Stimulated activated CD8-positive, alpha-beta memory T cell treated with anti-CD3 and anti-CD28 coated beads, Interleukin-12 subunit alpha, Interleukin-12 subunit beta, amount 100 ng/mL, for 1 hour (primary cell): Measurements from ENCODE around the gene THOP1.

ENCODE experiments used
- DNase-seq: peaks from one replicate; pipeline ENCODE4 v3.0.0-alpha.2; 2020; ENCODE audit warnings: low read depth

The THOP1 gene

DNA sequence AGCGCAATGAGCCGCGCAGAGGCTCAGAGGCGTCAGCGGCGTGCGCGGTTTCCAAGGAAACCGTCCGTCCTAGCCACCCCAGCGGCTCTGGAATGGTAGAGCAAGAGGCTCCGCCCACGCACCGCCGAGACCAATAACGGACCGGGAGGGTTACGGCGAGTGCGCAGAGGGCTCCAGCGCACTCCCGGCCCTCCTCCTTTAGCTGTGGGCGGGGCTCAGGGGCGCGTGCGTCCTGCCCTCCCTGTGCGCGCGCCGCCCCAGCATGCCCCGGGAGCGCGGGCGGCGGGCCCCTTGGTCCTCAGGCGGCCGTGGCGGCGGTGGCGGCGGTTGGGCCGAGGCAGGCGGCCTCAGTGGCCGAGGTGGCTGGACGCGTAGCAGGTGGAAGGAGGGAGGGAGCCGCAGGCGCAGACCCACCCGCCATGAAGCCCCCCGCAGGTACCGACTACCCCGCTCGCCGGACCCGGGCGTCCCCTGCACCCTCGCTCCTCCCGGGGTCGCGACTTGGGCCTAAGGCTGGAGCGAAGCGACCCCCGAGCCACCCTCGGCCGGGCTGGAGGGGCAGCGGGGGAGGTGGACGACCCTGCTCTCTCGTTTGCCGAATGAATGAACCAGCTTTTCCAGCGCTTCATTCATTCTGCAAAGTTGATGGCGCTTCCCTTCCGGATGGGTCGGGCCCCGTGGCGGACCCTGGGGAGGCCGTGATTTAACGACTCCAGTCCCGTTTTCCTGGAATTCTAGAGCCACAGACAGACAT lies at the start of gene THOP1:
THOP1 (plus strand) TSS at position 260 of the 754 bp plus-strand sequence; CDS start at position 420, 160 bp downstream.
- peak; percentile 99 for DNase-seq

DNA sequence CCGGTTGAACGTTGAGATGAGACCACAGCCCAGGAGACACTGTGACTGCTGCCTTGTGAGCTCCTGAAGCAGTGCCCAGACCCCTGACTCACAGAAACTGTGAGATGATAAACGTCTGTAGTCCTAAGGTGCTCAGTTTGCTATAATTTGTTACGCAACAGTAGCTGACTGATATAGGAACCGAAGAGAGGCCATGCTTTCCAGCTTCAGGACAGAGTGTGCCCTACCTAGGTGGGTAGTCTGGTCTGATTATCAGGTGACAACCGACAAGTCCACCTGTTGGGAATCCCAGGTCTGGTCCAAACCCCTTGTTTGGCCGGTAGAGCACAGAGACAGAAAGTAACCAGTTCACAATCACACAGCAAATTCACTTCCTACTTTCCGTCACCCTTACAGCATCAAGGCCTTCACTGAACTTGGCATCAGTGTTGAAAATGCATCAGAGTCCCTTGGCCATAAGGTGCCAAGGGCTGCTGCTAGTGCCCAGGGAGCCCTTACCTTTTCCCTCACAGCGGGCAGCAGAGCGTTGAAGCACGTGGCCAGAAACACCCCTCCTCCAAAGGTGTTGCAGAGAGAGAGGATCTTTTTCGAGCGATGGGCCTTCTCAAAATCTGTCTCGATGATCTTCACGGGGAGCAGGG lies 48.6 kb upstream of the THOP1 start:
- no peak for DNase-seq

DNA sequence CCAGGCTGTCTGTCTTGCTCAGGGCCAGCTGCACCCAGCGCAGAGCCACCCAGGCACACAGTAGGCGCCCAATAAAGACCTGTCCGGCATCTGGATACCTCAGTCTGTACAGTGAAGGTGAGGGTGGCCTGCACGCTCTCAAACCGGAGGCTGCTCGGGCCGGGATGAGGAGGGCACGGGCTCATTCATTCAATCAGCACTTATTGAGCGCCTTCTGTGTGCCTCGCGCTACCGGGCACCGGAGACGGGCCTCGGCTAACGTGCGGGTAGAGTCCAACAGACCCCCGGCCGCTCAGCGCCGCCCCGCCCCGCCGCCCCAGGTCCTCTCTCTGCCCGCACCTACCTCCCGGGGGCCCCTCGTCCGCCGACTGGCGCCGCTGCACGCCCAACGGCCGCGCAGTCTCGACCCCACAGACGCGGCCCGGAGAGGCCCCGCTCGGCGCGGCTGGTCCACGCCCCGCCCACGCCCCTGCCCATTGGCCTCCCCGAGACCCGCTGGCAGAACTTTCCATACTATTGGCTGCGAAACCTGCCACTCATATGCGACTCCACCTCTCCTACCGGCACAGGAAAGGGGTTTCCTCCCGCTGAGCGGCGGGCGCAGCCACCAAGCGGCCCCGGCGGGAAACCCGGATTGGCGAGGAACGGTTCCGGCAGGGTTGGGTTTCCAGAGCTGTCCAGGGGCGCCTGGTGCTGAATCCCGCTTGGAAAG lies 45.5 kb upstream of the THOP1 start, which contains the start of gene SLC39A3:
SLC39A3 (minus strand) TSS at position 416 of the 712 bp plus-strand sequence. CDS start 2,760 bp downstream, outside the sequence.
- peak; percentile 99 for DNase-seq

DNA sequence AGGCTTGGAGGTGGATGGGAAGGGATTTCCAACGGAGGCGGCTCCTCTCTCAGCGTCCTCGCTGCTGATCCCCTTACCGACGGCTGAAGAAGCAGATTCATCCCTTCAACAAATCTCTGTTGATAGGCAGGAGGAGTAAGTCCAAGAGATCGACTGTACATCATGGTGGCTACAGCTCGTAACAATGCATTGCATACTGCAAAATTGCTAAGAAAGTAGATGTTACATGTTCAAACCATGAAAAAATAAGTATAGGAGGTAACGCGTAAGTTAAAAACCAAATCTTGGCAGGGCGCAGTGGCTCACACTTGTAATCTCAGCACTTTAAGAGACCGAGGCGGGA lies 45.0 kb upstream of the THOP1 start:
- DNase-seq, result no peak

GRCh38 chr19:2743099-2743498 lies 42.2 kb upstream of the THOP1 start:
- no peak for DNase-seq

- no peak for DNase-seq
Measured at GRCh38 chr19:2744113-2744512, 41.2 kb upstream of the THOP1 start.

- no peak for DNase-seq
Measured at GRCh38 chr19:2747349-2747748, 38.0 kb upstream of the THOP1 start.

DNA sequence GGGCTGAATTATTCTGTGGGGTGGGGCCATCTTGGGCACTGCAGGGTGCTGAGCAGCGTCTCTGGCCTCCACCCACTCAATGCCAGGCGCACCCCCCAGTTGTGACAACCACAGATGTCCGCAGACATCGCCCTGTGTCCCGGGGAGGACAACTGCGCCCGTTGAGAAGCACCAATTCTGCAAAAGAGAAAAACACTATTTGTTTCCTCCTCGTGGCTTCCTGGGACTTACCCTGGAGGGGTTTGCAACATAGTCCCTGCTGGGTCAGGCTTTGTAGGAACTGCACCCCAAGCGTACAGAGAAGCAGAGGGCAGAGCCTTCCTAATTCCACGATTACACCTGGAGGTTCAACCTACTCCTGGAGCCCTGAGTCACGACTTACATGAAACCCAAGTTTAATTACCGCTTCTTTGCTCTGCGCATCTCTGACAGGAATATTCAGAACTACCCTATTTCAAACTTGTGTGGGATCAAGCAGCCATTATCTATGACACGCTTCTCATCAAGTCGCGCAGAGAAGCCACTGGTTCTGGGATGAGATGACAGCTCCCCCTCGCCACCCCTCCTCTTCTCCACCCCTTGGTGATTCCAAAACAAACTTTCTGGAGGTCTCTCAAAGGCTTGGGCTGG lies 34.4 kb upstream of the THOP1 start:
- no peak for DNase-seq

- DNase-seq, result no peak
Measured at GRCh38 chr19:2751438-2751830, 33.9 kb upstream of the THOP1 start.

DNA sequence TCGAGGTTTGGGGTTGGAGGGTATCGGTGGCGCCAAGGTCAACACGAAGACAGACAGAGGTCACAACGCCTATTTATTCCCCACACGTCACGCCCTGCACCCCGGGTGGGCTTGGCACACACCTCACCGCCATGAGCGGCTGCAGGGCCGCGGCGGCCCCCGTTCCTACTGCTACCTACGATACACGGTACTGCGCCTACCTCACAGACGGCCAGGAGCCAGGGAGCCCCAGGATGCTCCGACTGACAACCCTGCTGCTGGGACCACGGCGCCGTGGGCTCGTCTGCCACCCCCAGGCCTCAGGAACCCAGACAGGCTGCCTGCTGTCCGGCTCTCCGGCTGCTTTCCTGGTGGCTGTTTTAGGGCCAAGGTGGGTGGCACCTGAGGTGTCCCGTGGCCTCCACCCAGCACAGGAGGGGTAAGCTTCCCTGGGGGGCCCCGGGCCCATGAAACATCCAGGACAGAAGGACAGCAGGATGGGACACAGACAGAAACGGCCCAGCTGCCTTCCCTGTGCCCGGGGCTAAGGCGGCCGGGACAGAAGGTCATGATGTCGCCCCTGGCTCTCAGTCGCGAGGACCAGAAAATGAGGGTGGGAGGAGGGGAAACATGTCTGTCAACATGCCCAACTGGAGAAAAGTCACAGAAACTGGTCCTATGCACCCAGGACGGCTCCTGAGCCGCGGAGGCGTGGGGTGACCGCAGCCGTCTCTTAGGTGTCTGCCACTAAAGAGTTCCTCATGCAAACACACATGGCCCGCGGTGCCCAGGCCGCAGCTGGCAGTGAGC lies 30.4 kb upstream of the THOP1 start:
- DNase-seq, result no peak

DNA sequence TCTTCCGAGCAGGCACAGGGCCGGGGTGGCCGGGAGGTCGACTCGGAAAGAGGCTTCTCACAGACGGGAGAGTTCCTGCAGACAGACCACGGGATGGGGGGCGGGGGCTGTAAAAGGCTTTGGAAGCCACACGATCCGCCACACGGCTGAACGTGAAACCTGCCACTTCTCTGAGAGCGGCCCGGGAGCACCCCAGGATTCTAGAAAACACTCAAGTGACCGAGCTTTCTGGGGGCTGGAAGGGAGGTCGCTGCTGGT lies 29.9 kb upstream of the THOP1 start:
- no peak for DNase-seq

DNA sequence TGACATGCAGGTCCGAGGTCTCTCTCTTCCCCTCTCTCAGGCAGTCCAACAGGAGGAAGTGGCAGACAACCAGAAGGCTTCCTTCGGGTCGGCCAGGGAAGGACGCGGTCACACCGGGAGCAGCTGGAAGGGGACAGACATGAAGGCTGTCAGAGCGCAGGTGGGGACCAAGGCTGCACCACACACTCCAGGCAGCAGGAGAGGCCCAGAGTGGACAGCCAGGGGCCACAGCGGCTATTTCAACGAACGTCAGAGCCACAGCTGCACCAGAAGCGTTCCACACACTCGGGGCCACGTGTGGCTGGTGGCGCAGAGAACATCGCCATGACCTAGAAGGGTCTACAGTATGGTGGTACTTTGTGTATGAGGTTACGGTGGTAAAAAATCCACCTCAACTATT lies 29.5 kb upstream of the THOP1 start:
- DNase-seq, result no peak

DNA sequence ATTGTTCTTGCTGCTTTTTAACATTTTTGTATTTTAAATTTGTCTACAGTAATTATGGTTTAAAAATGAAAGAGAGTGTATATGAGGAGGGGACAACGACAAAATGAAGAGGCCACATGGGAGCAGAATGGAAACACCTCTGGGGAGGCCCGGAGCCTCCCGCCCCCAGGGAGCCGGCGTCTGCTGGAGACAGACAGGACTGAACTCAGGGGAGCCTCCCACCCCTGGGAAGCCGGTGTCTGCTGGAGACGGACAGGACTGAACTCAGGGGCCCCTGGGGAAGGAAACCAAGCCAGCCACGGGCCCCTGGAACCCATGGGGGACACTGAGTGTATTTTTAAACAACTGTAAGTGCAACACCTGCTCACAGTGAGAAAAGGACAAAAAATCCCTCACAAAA lies 28.8 kb upstream of the THOP1 start:
- DNase-seq, result no peak

DNA sequence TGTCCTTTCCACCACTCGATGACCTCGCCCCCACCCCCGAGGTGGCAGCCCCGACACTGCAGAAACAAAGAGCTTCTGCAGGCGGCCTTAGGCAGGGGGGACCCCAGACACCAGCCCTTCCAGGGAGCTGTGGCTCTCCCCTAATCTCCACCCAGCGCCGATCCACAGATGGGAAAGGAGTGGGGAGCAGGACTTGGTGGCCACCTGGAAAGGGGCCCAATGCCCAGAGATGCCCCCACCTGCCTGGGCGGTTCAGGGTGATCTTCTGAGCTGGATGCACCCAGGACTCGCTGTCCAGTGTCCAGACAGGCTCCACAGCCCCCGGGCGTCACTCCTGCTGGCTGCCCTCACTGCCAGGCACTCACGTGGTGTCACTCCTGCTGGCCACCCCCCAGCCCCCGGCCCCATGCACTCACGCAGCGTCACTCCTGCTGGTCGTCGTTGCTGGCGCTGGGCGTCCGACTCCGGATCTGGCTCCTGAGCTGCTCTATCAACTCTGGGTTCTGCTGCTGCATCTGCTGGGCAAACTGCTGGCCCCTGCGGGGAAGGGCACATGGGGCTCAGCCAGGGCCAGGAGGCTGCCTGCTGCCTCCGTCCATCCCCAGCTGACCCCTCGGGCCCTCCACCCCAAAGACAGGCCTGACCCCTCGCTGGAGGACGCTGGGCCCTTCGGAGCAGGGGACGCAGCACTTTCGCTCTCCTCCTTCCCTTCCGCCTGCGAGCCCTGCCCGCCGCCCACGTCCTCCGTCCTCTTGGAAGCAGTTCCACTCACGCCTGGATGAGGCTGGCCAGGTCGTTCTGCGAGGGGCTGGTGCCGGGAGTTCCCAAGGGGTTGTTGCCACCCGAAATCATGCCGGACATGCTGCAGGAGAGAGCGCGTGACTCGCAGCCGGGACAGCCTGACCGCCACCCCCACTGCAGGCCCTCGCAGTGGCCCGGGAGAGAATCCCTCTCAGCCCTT lies 28.1 kb upstream of the THOP1 start:
- no peak for DNase-seq

DNA sequence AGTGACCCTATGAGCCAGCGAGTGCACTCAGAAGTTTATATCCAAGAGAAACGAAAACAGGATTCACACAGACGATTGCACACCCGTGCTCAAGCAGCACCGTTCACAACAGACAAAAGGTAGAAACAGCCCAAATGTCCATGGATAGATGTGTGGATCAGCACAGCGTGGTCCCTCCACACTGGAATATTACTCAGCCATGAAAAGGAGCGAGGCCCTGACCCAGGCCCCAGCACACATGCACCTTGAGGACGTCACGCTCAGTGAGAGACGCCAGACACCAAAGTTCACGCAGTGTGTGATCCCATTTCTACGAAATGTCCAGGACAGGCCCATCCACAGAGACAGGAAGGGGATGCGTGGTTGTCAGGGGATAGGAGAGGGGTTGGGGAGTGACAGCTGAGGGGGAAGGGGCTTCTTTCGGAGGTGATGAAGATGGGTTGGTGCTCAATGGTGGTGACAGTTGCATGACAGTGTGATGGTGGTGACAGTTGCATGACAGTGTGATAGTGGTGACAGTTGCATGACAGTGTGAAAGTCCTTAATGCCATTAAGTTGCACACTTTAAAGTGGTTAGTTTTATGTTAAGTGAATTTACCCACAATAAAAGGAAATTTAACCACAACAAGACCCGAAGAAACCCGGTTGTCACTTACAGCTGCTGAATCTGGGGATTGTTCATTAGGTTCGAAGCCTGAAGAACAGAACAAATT lies 26.5 kb upstream of the THOP1 start:
- no peak for DNase-seq

DNA sequence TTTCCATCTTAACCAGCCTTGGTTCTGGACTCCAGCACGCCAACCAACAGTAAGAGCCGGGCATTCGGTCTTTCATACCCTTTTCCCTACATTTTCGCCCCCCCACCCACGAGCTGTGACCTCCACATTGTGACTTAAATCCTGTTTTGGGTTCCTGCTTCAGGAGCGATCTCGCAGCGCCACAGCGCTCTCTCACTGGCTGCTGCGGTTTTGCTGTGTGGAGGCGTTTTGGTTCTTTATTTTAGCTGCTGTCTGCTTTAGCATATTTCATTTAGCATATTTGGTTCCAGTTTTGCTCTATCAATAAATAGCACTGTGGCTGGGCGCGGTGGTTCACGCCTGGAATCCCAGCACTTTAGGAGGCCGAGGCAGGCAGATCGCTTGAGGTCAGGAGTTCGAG lies 25.9 kb upstream of the THOP1 start:
- DNase-seq, result no peak

DNA sequence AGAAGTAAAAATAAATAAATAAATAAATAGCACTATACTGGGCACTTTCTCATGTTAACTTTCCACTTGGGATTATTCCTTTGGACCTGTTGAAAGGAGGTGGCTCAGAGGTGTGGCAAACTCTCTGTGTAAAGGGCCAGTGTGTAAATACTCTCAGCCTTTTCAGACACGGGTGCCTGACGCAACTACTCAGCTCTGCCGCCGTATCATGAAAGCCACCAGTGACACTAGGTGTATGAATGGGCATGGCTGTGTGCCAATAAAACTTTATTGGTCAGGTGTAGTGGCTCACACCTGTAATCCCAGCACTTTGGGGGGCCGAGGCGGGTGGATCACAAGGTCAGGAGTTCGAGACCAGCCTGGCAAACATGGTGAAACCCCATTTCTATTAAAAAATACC lies 25.3 kb upstream of the THOP1 start:
- DNase-seq, result no peak

DNA sequence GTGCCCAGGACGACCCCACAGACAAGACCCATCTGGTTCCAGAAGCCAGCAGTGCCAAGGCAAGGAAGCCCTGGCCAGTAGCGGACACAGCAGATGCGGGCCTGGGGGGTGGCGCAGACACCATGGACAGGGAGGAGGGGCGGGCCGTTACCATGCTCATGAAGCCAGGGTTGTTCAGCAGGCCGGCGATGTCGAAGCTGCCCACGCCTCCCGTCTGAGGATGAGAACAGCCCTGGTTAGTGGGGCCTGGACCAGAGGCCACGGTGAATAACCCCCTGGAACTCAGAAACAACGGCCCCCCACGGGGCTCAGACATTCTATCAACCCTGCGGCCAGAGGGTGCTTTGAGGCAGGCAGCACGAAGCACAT lies 24.0 kb upstream of the THOP1 start:
- DNase-seq, result no peak

GRCh38 chr19:2761876-2762782 lies 23.2 kb upstream of the THOP1 start:
- DNase-seq, result no peak
